ENCODE measurements around the gene ADAMTS10. TPM values are rescaled to one million over a fixed set of nuclear protein-coding genes. Genes with fewer than 3 reads are reported as not detected.
"Not testable (repeated sequence)": the region's sequence is repeated elsewhere in the genome, so short reads cannot be mapped to it uniquely, and the experiment has no call there.

Gene ADAMTS10
- total and polyA plus RNA-seq, 7 donors: 1.9 to 8.2 (median 3.4) TPM

DNA sequence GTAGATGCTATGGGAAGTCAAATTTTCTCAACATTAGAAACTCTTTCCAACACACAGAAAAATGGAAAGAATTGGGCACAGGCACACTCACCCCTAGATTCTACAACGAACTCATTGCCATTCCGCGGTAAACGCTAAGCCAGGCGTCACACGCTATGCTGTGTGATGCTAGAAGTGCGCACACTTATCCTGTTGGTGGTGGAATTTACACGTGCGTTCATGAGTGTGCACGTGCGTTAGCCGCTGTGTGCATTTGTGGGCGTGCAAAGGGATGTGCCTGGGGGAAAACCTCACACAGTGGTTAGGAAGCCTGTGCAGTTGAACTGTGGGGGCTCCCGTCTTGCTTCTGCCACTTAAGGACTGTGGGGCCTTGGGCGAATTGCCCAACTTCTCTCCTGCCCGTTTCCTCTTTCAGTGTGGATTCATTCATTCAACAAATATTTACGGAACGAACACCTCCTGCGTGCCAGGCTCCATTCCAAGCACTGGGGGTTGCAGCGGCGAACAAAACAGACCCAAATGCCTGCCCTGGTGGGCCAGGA lies 27.6 kb upstream of the ADAMTS10 start:
- no peaks in the 10 kb centered on the region for H3K27me3 ChIP-seq (ENCODE audit: insufficient read depth in 3 of 3, low read length in 2 of 3)
- DNase-seq (no peak), ATAC-seq (no peak)
- H3K9me3 ChIP-seq: peaks cover 20% of the 10 kb centered on the region
- no peaks in the 10 kb centered on the region for H3K4me1 ChIP-seq
- no peaks in the 10 kb centered on the region for H3K36me3 ChIP-seq (ENCODE audit: insufficient read depth in 1 of 2, low read depth in 1 of 2)
- H3K4me3 ChIP-seq: no peak overlapping the region
- WGBS, 3 donors: 52 to 56% (median 55%) methylated on average over 21 of the region's 21 CpGs
- no peak overlapping the region for H3K27ac ChIP-seq
- intact Hi-C loops (cut with DNase I): no loop called here
- TF ChIP-seq, protein P1, sequence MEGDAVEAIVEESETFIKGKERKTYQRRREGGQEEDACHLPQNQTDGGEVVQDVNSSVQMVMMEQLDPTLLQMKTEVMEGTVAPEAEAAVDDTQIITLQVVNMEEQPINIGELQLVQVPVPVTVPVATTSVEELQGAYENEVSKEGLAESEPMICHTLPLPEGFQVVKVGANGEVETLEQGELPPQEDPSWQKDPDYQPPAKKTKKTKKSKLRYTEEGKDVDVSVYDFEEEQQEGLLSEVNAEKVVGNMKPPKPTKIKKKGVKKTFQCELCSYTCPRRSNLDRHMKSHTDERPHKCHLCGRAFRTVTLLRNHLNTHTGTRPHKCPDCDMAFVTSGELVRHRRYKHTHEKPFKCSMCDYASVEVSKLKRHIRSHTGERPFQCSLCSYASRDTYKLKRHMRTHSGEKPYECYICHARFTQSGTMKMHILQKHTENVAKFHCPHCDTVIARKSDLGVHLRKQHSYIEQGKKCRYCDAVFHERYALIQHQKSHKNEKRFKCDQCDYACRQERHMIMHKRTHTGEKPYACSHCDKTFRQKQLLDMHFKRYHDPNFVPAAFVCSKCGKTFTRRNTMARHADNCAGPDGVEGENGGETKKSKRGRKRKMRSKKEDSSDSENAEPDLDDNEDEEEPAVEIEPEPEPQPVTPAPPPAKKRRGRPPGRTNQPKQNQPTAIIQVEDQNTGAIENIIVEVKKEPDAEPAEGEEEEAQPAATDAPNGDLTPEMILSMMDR (IDR thresholded peaks at IDR 0.05): no peak

DNA sequence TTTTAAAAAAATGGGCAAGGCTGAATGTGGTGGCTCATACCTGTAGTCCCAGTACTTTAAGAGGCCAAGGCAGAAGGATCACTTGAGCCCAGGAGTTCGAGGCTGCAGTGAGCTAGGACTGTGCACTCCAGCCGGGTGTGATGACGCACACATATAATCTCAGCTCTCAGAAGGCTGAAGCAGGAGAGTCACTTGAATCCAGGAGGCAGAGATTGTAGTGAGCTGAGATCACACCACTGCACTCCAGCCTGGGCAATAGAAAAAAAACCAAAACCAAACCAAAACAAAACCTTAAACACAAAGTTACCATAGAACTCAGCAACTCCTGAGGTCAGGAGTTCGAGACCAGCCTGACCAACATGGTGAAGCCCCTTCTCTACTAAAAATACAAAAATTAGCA lies 26.6 kb upstream of the ADAMTS10 start:
- intact Hi-C loops (cut with DNase I); DNase-seq; H3K4me1 ChIP-seq; ATAC-seq; H3K4me3 ChIP-seq; H3K27me3 ChIP-seq (ENCODE audit: insufficient read depth in 3 of 3, low read length in 2 of 3); H3K36me3 ChIP-seq (ENCODE audit: insufficient read depth in 1 of 2, low read depth in 1 of 2); H3K27ac ChIP-seq: not testable (repeated sequence)
- peaks cover 10% of the 10 kb centered on the region for H3K9me3 ChIP-seq
- WGBS, 3 donors: 73 to 78% (median 76%) methylated on average over 4 of the region's 4 CpGs

GRCh38 chr19:8635422-8635821 lies 24.9 kb upstream of the ADAMTS10 start:
- DNase-seq (no peak), ATAC-seq (no peak)
- TF ChIP-seq, protein P1 (IDR thresholded peaks at IDR 0.05): no peak
- 75 to 79% (median 76%) methylated on average over 8 of the region's 8 CpGs for WGBS, 3 donors
- Histone ChIP-seq H3K4me1 (no peaks in the 10 kb centered on the region), H3K4me3 (no peak overlapping the region), H3K9me3 (peaks cover 3% of the 10 kb centered on the region), H3K36me3 (ENCODE audit: insufficient read depth in 1 of 2, low read depth in 1 of 2) (no peaks in the 10 kb centered on the region), H3K27me3 (ENCODE audit: insufficient read depth in 3 of 3, low read length in 2 of 3) (no peaks in the 10 kb centered on the region), H3K27ac (no peak overlapping the region)
- intact Hi-C loops (cut with DNase I): no loop called here

DNA sequence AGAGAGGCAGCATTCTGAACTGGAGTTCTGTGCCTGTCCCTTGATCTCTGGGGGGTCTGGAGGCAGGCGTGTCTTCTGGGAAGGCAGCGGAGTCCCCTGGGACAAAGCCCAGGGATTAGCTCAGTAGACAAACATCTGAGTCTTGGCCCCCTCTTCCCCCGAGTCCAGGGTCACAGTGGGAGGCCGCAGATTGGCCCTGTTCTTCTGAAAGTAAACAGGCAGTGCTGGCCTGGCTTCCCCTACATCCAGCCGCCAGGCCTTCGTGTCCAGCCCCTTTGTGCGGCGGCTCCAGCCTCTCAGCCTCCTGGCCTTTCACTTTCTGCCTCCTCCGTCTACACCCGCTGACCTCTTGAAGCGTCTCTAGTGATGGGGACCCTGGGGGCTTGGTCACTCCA lies 20.9 kb upstream of the ADAMTS10 start:
- 15 to 22% (median 16%) methylated on average over 8 to 11 of the region's 11 CpGs for WGBS, 3 donors
- DNase-seq (peak in 1 of 2 donors; percentile 54), ATAC-seq (peak in 1 of 4 donors; percentile 44)
- Histone ChIP-seq H3K4me3 (no peak overlapping the region), H3K27me3 (ENCODE audit: insufficient read depth in 3 of 3, low read length in 2 of 3) (no peaks in the 10 kb centered on the region), H3K27ac (no peak overlapping the region), H3K4me1 (no peaks in the 10 kb centered on the region), H3K9me3 (peaks cover 14% of the 10 kb centered on the region), H3K36me3 (ENCODE audit: insufficient read depth in 1 of 2, low read depth in 1 of 2) (no peaks in the 10 kb centered on the region)
- TF ChIP-seq, protein P1 (IDR thresholded peaks at IDR 0.05): no peak
- intact Hi-C loops (cut with DNase I): no loop called here

- H3K4me1 ChIP-seq: no peaks in the 10 kb centered on the region
- WGBS, 3 donors: 15 to 20% (median 16%) methylated on average over 6 of the region's 6 CpGs
- intact Hi-C loops (cut with DNase I): no loop called here
- no peaks in the 10 kb centered on the region for H3K27me3 ChIP-seq (ENCODE audit: insufficient read depth in 3 of 3, low read length in 2 of 3)
- ATAC-seq (no peak), DNase-seq (no peak)
- no peak overlapping the region for H3K4me3 ChIP-seq
- no peak overlapping the region for H3K27ac ChIP-seq
- TF ChIP-seq, protein P1 (IDR thresholded peaks at IDR 0.05): no peak
- peaks cover 14% of the 10 kb centered on the region for H3K9me3 ChIP-seq
- H3K36me3 ChIP-seq (ENCODE audit: insufficient read depth in 1 of 2, low read depth in 1 of 2): no peaks in the 10 kb centered on the region
Observed at GRCh38 chr19:8630796-8631424, 20.4 kb upstream of the ADAMTS10 start.

Measured in psoas muscle (tissue), 8 donors.